ENCODE results near the gene XBP1. TPM values are rescaled to one million over a fixed set of nuclear protein-coding genes. Genes with fewer than 3 reads are reported as not detected.
A peak's percentile ranks its signal among the peaks of the same experiment; 100 is the strongest.

The XBP1 gene
- total and polyA plus RNA-seq, 2 of the 13 experiments (the other 11 are each of a cell fraction or from before 2014, with no cell fraction given): 416 to 427 TPM

DNA sequence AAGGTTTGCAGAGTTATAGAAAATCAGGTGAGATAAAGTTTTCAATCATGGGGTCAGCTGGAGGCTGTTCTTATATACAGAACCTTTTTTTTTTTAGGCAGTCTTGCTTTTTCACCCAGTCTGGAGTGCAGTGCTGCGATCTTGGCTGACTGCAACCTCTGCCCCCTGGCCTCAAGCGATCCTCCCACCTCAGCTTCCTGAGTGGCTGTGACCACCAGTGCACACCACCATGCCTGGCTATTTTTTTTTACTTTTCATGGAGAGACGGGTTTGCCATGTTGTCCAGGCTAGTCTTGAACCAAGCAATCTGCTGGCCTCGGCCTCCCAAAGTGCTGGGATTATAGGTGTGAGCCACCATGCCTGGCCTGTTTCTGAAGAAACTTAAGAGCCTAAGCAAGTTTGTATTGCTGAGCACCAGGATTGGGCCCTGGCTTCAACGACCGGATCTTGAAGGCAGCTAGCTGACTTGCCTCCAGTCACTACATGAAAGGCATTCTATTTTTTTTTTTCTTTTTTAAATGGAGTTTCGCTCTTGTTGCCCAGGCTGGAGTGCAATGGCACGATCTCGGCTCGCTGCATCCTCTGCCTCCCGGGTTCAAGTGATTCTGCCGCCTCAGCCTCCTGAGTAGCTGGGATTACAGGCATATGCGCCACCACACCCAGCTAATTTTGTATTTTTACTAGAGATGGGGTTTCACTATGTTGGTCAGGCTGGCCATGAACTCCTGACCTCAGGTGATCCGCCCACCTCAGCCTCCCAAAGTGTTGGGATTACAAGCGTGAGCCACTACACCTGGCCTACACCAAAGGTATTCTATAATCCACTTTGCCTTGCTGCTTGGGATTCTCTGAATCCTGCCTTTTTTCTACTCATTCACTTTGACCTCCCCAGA lies 7.6 kb downstream of the XBP1 start (continued):
- TF ChIP-seq FOXO1 (CRISPR knock-in tag; IDR thresholded peaks at IDR 0.05): no peak
- no peak for TF ChIP-seq ZNF570 (CRISPR knock-in tag; IDR thresholded peaks at IDR 0.05; ENCODE audit: borderline replicate concordance)
- no peak for TF ChIP-seq CEBPZ (IDR thresholded peaks at IDR 0.05; ENCODE audit: low read length)
- TF ChIP-seq RARA (CRISPR knock-in tag; IDR thresholded peaks at IDR 0.05): peak; percentile 92
- peak; percentile 64; the same call in 1 of the 2 replicates for TF ChIP-seq ATF7-NPFF (CRISPR knock-in tag; IDR thresholded peaks at IDR 0.05; ENCODE audit: low read depth)
- TF ChIP-seq SALL1 (CRISPR knock-in tag; IDR thresholded peaks at IDR 0.05): peak; percentile 39
- no peak for TF ChIP-seq ZNF562 (CRISPR knock-in tag; IDR thresholded peaks at IDR 0.05; ENCODE audit: borderline replicate concordance)
- TF ChIP-seq, protein P1, sequence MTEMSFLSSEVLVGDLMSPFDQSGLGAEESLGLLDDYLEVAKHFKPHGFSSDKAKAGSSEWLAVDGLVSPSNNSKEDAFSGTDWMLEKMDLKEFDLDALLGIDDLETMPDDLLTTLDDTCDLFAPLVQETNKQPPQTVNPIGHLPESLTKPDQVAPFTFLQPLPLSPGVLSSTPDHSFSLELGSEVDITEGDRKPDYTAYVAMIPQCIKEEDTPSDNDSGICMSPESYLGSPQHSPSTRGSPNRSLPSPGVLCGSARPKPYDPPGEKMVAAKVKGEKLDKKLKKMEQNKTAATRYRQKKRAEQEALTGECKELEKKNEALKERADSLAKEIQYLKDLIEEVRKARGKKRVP (CRISPR knock-in tag; IDR thresholded peaks at IDR 0.05): peak in 1 of 2 experiments; percentile 5; a peak in 1 of 4 replicates
- no peak for TF ChIP-seq SNAPC2 (CRISPR knock-in tag; IDR thresholded peaks at IDR 0.05)
- peak; percentile 21; the same call in 1 of the 2 replicates for TF ChIP-seq TARDBP (CRISPR knock-in tag; IDR thresholded peaks at IDR 0.05)
- TF ChIP-seq SOX5 (CRISPR knock-in tag; IDR thresholded peaks at IDR 0.05; ENCODE audit: borderline replicate concordance): peak; percentile 39; the same call in 1 of the 2 replicates
- TF ChIP-seq ZFP62 (CRISPR knock-in tag; IDR thresholded peaks at IDR 0.05): no peak
- TF ChIP-seq, protein P2, sequence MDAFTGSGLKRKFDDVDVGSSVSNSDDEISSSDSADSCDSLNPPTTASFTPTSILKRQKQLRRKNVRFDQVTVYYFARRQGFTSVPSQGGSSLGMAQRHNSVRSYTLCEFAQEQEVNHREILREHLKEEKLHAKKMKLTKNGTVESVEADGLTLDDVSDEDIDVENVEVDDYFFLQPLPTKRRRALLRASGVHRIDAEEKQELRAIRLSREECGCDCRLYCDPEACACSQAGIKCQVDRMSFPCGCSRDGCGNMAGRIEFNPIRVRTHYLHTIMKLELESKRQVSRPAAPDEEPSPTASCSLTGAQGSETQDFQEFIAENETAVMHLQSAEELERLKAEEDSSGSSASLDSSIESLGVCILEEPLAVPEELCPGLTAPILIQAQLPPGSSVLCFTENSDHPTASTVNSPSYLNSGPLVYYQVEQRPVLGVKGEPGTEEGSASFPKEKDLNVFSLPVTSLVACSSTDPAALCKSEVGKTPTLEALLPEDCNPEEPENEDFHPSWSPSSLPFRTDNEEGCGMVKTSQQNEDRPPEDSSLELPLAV (CRISPR knock-in tag; conservative IDR thresholded peaks at IDR 0.05; ENCODE audit: low read depth): no peak
- TF ChIP-seq, protein P3, sequence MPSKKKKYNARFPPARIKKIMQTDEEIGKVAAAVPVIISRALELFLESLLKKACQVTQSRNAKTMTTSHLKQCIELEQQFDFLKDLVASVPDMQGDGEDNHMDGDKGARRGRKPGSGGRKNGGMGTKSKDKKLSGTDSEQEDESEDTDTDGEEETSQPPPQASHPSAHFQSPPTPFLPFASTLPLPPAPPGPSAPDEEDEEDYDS (CRISPR knock-in tag; IDR thresholded peaks at IDR 0.05): no peak
- TF ChIP-seq ARID5B (CRISPR knock-in tag; IDR thresholded peaks at IDR 0.05): 0 out of 2 replicates have a peak, but pooled peaks have one; percentile 33

All from HepG2 (cell line).